Endometrium (tissue), 2 donors: ENCODE results near the gene PLEKHA6.

Source experiments
- FAIRE-seq: peaks from 2 replicates; lab custom pipeline; 2012; peaks lifted over from hg19 to GRCh38; lab: Jason Lieb, UNC
- donor health status: control.
- donor health status: control.

PLEKHA6 gene

DNA sequence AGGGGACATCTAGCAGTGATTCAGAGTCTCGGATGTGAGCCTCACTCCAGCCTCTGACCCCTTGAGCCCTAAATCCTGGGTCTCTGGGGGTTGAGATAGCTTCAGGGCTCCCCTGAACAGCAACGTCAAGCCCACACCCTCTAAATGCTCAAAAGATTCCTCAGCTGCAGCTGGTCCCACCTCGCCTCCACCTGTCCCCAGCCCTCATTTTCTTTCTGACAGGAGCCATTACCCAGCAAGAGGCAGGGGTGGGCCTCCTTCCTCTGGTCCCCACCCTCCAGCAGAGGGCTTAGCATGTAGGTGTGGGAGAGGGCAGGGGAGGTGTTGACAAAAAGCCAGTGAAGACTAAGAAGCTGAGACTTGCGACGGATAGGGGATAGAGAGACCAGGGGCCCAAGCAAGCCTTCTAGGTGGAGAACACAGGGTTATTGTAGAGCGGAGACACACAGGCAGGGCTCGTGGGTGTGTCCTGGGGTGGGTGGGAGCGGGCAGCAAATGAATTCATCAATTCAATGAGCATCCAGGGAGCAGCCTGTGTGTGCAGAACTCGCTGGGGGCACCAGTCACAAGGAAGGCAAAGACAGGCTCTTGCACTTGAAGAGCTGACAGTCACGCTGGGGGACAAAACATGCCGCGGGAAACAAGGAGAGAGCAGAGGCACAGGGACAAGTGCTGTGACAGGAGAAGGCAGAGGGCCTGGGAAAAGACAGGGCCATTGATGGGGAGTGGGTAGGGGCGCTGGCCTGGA is 97.0 kb downstream of the PLEKHA6 start:
- no peak for FAIRE-seq

- FAIRE-seq, result no peak
Measured at GRCh38 chr1:204261746-204262505, 97.8 kb downstream of the PLEKHA6 start.

GRCh38 chr1:204261266-204261665 is 98.5 kb downstream of the PLEKHA6 start:
- no peak for FAIRE-seq

- FAIRE-seq, result no peak
Measured at GRCh38 chr1:204260601-204261197, 99.0 kb downstream of the PLEKHA6 start.

DNA sequence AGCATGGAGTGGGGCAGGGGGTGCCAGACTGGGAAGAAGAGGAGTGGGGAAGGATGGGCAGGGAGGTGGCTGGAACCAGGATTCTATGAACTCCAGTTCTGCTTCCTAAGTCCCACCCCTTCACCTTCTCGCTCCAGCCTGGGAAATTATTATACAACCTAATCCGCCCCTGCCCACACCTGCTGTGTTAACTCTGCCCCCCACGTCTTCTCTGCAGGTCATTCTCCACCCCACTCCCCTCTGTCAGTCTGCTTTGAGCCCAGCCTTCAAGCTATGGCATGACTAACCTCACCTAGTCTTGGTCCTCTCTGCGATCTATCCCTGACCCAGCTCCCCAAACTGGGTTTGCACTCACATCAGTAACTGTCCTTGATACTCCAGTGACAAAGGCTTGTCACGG is 99.9 kb downstream of the PLEKHA6 start:
- FAIRE-seq, result no peak

DNA sequence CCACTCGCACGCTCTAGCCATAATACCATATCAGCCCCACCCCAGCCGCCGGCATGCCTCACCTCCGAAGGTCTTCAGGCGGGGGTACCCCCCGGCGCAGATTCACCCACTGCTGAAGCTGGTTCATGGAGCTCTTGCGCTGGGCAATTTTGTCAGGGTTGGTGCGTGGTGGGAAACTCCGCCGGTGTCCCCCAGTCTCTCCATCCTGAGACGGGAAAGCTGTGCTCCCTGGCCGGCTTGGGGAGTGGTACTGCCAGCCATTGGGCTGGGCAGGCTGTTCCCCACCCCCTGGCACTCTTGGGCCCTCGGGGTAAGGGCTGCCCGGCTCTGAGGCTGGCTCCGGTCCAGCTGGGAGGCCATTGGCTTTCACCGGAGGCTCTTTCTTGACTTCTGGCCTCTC is 100.5 kb downstream of the PLEKHA6 start:
- FAIRE-seq, result no peak

DNA sequence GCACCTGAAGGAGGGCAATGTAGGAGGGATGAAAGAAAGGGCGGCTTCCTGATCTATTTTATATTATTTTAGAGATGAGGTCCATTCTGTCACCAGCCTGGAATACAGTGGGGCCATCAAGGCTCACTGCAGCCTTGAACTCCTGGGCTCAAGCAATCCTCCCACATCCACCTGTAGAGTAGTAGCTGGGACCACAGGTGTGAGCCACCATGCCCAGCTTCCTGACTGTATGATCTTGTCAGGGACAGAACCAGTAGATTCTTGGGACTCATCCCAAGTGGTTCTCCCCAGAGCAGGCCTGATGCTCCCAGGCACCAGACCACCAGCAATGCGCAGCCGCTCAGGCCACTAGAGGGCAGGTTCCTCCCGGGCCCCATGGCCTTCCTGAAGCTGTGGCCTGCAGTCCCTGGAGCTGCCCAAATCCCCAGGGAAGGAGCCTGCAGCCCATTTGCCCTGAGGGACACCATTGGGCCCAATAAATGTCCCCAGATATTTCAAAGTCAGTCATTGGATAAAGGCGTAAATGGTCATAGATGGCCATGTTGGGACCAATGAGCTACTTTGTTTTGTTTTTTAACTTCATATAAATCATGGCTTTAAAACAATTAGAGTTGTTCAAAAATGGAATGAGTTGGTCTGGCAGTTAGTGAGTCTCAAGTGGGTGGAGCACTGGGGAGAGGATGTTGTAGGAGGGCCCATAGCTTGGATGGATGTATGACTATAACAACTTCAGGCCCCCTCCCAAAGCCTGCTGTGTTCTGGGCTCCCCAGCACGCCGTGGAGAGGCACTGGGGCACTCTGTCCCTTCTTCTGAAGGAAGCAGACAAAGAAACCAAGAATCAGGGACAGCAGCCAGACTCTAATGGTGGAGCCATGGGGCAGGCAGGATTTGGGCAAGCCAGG is 101.3 kb downstream of the PLEKHA6 start:
- FAIRE-seq, result no peak

- no peak for FAIRE-seq
Measured at GRCh38 chr1:204257446-204257845, 102.3 kb downstream of the PLEKHA6 start.

DNA sequence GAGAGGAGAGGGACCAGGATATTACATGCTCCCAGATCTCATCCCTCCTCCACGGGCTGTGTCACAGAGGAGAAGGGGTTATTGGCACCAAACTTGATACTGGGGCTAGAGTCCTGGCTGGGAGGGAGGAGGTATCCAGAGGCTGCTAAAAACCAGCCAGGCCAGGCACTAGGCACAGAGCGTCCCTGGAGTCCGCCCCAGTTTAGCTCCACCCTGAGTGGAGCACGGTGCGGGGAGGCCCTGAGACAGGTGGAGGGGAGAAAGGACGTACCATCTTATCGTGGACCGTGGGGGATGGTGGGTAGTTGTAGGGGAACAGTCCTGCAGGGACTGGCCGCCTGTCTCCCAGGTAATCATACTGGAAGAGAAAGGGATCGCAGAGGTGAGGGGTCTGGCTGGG is 103.2 kb downstream of the PLEKHA6 start:
- FAIRE-seq, result no peak

DNA sequence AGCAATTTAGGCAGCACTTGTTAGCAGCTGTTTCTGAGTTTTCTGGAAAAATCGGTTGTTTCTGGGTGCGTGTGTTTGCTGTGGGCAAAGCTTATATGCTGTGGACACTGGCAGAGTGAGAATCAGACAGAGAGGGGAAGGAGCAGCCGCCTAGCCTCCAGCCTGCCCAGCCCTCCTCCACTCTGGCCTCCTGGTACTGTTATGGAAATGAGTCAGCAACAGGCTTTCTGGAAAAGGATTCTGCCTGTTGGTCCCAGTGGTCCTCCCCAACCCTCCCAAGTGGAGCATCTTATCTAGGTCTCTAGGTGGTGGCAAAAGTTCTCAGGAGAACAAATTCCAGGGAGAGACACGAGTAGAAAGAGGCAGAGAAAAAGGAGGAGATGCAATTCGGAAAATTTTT is 103.8 kb downstream of the PLEKHA6 start:
- FAIRE-seq, result no peak

- FAIRE-seq, result no peak
Measured at GRCh38 chr1:204255225-204255624, 104.5 kb downstream of the PLEKHA6 start.

DNA sequence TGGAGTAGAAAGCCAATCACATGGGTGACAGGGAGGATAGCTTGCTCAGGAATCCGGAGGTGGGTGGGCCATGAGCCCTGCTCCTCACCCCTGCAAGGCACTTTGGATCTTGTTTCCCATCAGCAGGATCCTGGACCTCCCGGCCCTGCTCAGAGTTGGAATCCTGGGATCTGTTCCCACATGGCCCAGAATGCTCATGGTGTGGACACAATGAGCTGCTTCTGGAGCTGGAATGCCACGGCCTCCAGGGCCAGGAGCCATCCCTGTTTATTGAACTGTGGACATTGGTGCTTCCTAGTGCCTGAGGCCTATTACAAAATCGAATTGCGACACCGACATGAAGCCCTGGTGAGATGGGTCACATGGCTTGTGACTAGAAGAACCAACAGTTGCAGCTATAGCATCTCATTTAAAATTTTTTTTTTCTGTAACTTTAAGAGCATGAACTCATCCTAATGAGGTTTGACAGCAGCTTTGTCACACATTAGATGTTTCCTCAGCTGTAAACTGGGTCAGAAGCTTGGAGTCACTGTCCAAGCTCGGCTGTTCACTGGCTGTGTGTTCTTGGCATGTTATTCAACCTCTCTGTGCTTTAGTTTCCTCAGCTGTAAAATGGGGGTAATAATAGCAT is 105.6 kb downstream of the PLEKHA6 start:
- no peak for FAIRE-seq

GRCh38 chr1:204251926-204252689 is 107.6 kb downstream of the PLEKHA6 start:
- no peak for FAIRE-seq

GRCh38 chr1:204251286-204251685 is 108.4 kb downstream of the PLEKHA6 start:
- no peak for FAIRE-seq

DNA sequence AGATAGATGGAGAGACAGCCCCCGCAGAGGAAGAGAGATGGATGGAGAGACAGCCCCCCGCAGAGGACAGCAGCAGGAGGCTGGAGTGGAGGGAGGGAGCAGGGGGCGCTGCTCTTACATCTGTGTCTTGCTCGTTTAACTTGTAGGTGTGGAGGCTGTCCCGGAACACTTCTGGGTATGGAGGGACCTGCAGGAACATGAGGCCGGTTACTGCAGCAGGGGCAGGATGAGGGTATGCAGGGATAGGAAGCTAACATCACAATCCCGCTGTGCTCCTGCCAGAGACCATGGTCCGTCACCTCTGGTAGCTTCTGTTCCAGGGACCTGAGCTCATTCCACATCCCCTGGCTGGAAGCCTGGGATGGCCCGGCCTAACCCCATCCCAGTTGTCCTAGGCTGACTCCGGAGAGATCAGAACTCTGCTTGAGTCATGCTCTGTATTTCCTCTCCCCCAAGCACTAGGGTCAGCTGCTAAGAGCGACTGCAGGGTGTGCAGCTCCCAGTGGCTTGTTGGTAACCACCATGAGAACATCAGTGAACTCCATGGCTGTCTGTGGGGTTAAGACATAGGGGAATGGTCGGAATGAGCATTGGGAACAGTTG is 109.2 kb downstream of the PLEKHA6 start:
- FAIRE-seq, result no peak

DNA sequence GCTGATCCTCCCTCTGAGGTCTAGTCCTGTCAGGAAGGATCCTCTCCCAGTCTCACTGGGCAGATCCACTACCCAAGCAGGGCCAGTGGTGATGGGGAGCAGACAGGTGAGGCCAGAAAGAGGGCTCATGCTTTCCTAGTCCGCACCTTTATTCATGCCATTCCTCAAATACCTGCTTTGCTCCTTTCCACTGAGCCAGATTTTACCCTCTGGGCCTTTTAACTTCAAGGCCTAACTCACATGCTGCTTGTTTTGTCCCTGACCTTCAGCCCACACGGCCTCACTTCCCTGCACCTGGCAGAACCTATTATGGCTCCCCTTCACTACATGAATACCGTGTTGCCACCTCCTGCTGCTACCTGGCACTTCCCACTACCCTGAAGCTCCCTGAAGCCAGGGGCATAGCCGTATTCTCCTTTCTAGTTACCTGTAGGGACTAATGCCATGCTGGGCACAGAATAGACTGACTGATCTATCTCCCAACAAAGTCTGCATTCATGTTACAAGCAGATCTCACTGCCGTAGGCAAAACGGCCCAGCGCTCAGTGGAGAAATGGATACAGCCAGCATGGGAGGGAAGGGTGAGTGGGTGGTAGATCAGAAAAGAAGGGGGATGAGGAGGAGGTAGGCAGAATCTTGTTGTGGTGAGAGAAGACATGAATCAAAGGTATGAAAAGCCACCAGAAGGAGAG is 109.8 kb downstream of the PLEKHA6 start:
- FAIRE-seq, result no peak

- no peak for FAIRE-seq
Measured at GRCh38 chr1:204248954-204249353, 110.8 kb downstream of the PLEKHA6 start.

- FAIRE-seq, result no peak
Measured at GRCh38 chr1:204246876-204247275, 112.9 kb downstream of the PLEKHA6 start.

DNA sequence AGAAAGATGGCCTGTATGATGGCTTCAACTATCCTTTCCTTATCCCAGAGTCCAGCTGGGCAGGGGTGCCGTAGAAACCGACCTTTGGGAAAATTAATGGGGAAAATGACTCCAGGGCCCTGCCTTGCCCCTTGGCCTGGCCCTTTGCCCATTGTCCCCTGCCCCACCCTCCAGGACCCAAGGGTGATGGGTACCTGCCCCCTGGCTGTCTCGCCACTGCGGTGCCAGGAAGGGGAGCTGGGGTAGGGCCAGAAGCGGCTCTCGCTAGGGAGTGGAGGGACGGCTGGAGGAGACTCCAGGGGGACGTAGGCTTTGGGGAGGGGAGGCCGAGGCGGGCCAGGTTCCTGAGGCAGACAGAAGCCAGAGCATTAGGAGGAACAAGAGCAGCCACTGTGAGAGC is 116.8 kb downstream of the PLEKHA6 start:
- FAIRE-seq, result no peak

DNA sequence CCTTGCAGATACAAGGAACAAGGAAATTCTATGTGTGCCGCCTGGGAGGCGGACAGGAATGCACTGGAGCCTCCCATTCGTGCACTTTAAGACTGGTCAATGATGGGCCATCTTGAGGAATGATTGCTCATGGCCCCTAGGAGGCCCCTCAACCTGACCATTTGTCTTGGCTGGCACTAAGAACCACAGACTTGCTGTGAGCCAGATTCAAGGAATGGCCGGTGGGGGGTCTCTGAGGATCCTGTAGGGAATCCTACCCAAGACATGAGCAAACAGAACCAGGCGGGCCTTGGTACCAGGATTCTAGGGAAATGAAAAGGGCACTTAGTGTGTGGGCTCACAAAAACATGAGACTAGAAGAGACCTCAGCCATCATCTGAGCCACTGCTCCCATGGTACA is 117.8 kb downstream of the PLEKHA6 start:
- FAIRE-seq, result no peak
